Measurements from ENCODE around the gene PIP4K2A. TPM values are rescaled to one million over a fixed set of nuclear protein-coding genes. Genes with fewer than 3 reads are reported as not detected.
A peak's percentile ranks its signal among the peaks of the same experiment; 100 is the strongest.

PIP4K2A gene
- total RNA-seq, 1 donor from 2014 or later, result 110 TPM

GRCh38 chr10:22681301-22681700 lies 33.1 kb downstream of the PIP4K2A start:
- peaks cover 59% of the 10 kb centered on the region for H3K4me1 Mint-ChIP-seq (ENCODE audit: unreplicated experiment)
- no peak overlapping the region for H3K4me3 Mint-ChIP-seq (ENCODE audit: unreplicated experiment)
- peaks cover 1% of the 10 kb centered on the region for H3K27me3 Mint-ChIP-seq (ENCODE audit: unreplicated experiment)
- DNase-seq (ENCODE audit: low spot score), result no peak
- H3K27ac Mint-ChIP-seq (ENCODE audit: unreplicated experiment), result peak overlapping the region; percentile 3
- peaks cover 6% of the 10 kb centered on the region for H3K36me3 Mint-ChIP-seq (ENCODE audit: low read depth, unreplicated experiment)
- TF ChIP-seq CTCF (IDR thresholded peaks at IDR 0.05; ENCODE audit: unreplicated experiment), result no peak
- no peaks in the 10 kb centered on the region for H3K9me3 Mint-ChIP-seq (ENCODE audit: unreplicated experiment)

DNA sequence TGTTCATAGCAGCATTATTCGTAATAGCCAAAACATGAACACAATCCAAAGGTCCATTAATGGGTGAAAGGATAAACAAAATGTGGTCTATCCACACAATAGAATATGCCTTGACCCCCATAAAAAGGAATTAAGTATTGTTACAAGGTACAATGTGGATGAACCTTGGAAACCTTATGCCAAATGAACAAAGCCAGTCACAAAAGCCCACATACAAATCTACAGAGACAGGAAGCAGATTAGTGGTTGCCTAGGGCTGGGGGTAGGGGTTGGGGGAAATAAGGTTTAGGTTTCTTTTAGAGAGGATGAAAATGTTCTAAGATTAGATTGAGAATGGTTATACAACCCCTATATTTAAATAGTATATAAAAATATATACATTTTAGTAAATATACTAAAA lies 34.8 kb downstream of the PIP4K2A start:
- no peaks in the 10 kb centered on the region for H3K27me3 Mint-ChIP-seq (ENCODE audit: unreplicated experiment)
- H3K4me1 Mint-ChIP-seq (ENCODE audit: unreplicated experiment), result peaks cover 63% of the 10 kb centered on the region
- TF ChIP-seq CTCF (IDR thresholded peaks at IDR 0.05; ENCODE audit: unreplicated experiment), result no peak
- H3K36me3 Mint-ChIP-seq (ENCODE audit: low read depth, unreplicated experiment), result peaks cover 6% of the 10 kb centered on the region
- no peaks in the 10 kb centered on the region for H3K9me3 Mint-ChIP-seq (ENCODE audit: unreplicated experiment)
- H3K4me3 Mint-ChIP-seq (ENCODE audit: unreplicated experiment), result no peak overlapping the region
- peak overlapping the region; percentile 77 for H3K27ac Mint-ChIP-seq (ENCODE audit: unreplicated experiment)
- DNase-seq (ENCODE audit: low spot score), result no peak

DNA sequence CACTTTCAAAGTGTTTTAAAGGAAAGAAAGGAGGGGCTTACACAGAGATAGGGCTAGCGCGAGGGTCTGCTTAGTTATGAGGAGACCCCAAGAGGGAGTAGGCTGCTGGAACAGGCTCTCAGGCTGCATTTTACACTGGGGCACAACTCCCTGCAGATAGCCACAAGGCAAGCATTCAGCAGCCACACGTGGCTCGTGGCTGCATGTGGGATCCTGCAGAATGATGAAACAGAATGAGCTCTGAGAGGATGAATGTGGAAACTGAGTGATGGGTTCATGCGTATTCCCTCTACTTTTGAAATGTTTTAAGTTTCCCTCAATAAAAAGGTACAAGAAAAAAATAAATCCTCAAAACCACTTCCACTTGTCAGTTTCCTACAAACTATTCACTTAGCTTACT lies 37.0 kb downstream of the PIP4K2A start:
- Mint-ChIP-seq H3K27ac (ENCODE audit: unreplicated experiment) (peak overlapping the region; percentile 57), H3K9me3 (ENCODE audit: unreplicated experiment) (no peaks in the 10 kb centered on the region), H3K4me3 (ENCODE audit: unreplicated experiment) (no peak overlapping the region), H3K36me3 (ENCODE audit: low read depth, unreplicated experiment) (no peaks in the 10 kb centered on the region), H3K27me3 (ENCODE audit: unreplicated experiment) (peaks cover 1% of the 10 kb centered on the region), H3K4me1 (ENCODE audit: unreplicated experiment) (peaks cover 65% of the 10 kb centered on the region)
- TF ChIP-seq CTCF (IDR thresholded peaks at IDR 0.05; ENCODE audit: unreplicated experiment), result no peak
- DNase-seq (ENCODE audit: low spot score), result no peak

- DNase-seq (ENCODE audit: low spot score), result no peak
- no peak for TF ChIP-seq CTCF (IDR thresholded peaks at IDR 0.05; ENCODE audit: unreplicated experiment)
- Mint-ChIP-seq H3K9me3 (ENCODE audit: unreplicated experiment) (no peaks in the 10 kb centered on the region), H3K4me3 (ENCODE audit: unreplicated experiment) (no peak overlapping the region), H3K4me1 (ENCODE audit: unreplicated experiment) (peaks cover 68% of the 10 kb centered on the region), H3K36me3 (ENCODE audit: low read depth, unreplicated experiment) (no peaks in the 10 kb centered on the region), H3K27ac (ENCODE audit: unreplicated experiment) (peak overlapping the region; percentile 57), H3K27me3 (ENCODE audit: unreplicated experiment) (peaks cover 5% of the 10 kb centered on the region)
These were observed 37.9 kb downstream of the PIP4K2A start for GRCh38 chr10:22676435-22676834.

DNA sequence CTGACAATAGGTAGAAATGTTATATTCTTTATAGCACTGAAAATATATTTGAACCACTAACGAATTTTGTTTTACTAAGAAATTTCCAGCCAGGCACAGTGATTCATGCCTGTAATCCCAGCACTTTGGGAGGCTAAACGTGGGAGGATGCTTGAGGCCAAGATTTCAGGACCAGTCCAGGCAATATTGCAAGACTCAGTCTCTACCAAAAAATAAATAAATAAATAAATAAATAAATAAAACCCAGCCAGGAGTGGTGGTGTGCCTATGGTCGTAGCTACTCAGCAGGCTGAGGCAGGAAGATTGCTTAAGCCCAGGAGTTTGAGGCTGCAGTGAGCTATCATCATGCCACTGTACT lies 39.8 kb downstream of the PIP4K2A start:
- DNase-seq (ENCODE audit: low spot score), result no peak
- Mint-ChIP-seq H3K4me1 (ENCODE audit: unreplicated experiment) (peaks cover 62% of the 10 kb centered on the region), H3K9me3 (ENCODE audit: unreplicated experiment) (no peaks in the 10 kb centered on the region), H3K36me3 (ENCODE audit: low read depth, unreplicated experiment) (no peaks in the 10 kb centered on the region), H3K27me3 (ENCODE audit: unreplicated experiment) (peaks cover 5% of the 10 kb centered on the region), H3K4me3 (ENCODE audit: unreplicated experiment) (no peak overlapping the region), H3K27ac (ENCODE audit: unreplicated experiment) (no peak overlapping the region)
- TF ChIP-seq CTCF (IDR thresholded peaks at IDR 0.05; ENCODE audit: unreplicated experiment), result no peak

Measured in endothelial cell (in vitro differentiated cells).